CD14-positive monocyte (primary cell): Measurements from ENCODE around the gene FAM177B. TPM values are rescaled to one million over a fixed set of nuclear protein-coding genes. Genes with fewer than 3 reads are reported as not detected.

Experiments
- DNase-seq, 3 donors: peaks; one replicate each; pipeline ENCODE4 v3.0.0-alpha.2; 2011 to 2022
- H2AFZ ChIP-seq: 2 replicates; pipeline ENCODE4 v1.6.0; 2012; ENCODE audit warnings: mild to moderate bottlenecking, low read depth, low read length, inconsistent platforms; ENCODE audit not compliant: insufficient read depth, poor library complexity, severe bottlenecking
- H3K27ac ChIP-seq, 2 donors: 1 replicate in 1 of 2; 2 replicates in 1 of 2; pipeline ENCODE4 v1.5.1; 2012 to 2013; ENCODE audit warnings: low read length in 2 of 2, control low read depth in 1 of 2, inconsistent platforms in 1 of 2, low read depth in 1 of 2, mild to moderate bottlenecking in 1 of 2
- H3K27me3 ChIP-seq, 2 donors: one replicate each; pipeline versions ENCODE4 v1.6.0 to v1.6.1; 2011 to 2013; ENCODE audit warnings: low read length in 2 of 2; ENCODE audit not compliant: control insufficient read depth in 2 of 2, insufficient read depth in 2 of 2
- H3K36me3 ChIP-seq, 2 donors: replicated peaks in 1 of 2; 1 replicate in 1 of 2; 2 replicates in 1 of 2; pipeline versions ENCODE4 v1.5.1 to v1.6.1; 2012 to 2013; ENCODE audit warnings: low read length in 2 of 2, control low read depth in 1 of 2, inconsistent platforms in 1 of 2, mild to moderate bottlenecking in 1 of 2; ENCODE audit not compliant: insufficient read depth in 2 of 2, control insufficient read depth in 1 of 2
- H3K4me1 ChIP-seq, 2 donors: 1 replicate in 1 of 2; 2 replicates in 1 of 2; pipeline versions ENCODE4 v1.5.1 to v1.6.1; 2012 to 2013; ENCODE audit warnings: low read length in 2 of 2, control low read depth in 1 of 2, inconsistent platforms in 1 of 2, mild to moderate bottlenecking in 1 of 2, moderate library complexity in 1 of 2; ENCODE audit not compliant: insufficient read depth in 2 of 2, control insufficient read depth in 1 of 2
- H3K4me2 ChIP-seq: replicated peaks from 2 replicates; pipeline ENCODE3; 2012; ENCODE audit warnings: low read length, moderate library complexity, mild to moderate bottlenecking; ENCODE audit not compliant: poor library complexity, severe bottlenecking; ENCODE audit errors: extremely low read depth
- H3K4me3 ChIP-seq, 3 experiments: fragments of 200-600 bp in 1 of 3; sonication (generic) in 1 of 3; replicated peaks in 1 of 3; 1 replicate in 2 of 3; 2 replicates in 1 of 3; pipeline ENCODE4 v1.5.1; 2011 to 2013; ENCODE audit warnings: low read length in 3 of 3, mild to moderate bottlenecking in 3 of 3, control low read depth in 2 of 3, low read depth in 2 of 3, inconsistent platforms in 1 of 3, moderate library complexity in 1 of 3
- H3K79me2 ChIP-seq: 2 replicates; pipeline ENCODE4 v1.6.0; 2012; ENCODE audit warnings: mild to moderate bottlenecking, control low read depth, inconsistent platforms, low read length, moderate library complexity; ENCODE audit not compliant: insufficient read depth
- H3K9ac ChIP-seq: 2 replicates; pipeline ENCODE4 v1.6.0; 2017; ENCODE audit warnings: low read length, mild to moderate bottlenecking; ENCODE audit not compliant: insufficient read depth, poor library complexity, severe bottlenecking
- H3K9me3 ChIP-seq, 2 donors: replicated peaks in 1 of 2; 1 replicate in 1 of 2; 2 replicates in 1 of 2; pipeline versions ENCODE4 v1.5.1 to v1.6.1; 2012 to 2013; ENCODE audit warnings: low read length in 2 of 2, control low read depth in 1 of 2; ENCODE audit not compliant: control insufficient read depth in 1 of 2, insufficient read depth in 1 of 2
- H4K20me1 ChIP-seq: 2 replicates; pipeline ENCODE4 v1.6.0; 2012; ENCODE audit warnings: mild to moderate bottlenecking, low read length, control low read depth, moderate library complexity; ENCODE audit not compliant: insufficient read depth
- H3K27ac Mint-ChIP-seq, 7 donors: one replicate each; pipeline ENCODE4 v1.8.0; 2020; ENCODE audit warnings: mild to moderate bottlenecking in 7 of 7, mixed read lengths in 7 of 7, moderate library complexity in 6 of 7, inconsistent platforms in 2 of 7
- H3K27me3 Mint-ChIP-seq, 3 donors: one replicate each; pipeline ENCODE4 v1.8.0; 2021 to 2022; ENCODE audit warnings: low read depth in 3 of 3, mild to moderate bottlenecking in 3 of 3, mixed read lengths in 3 of 3, moderate library complexity in 3 of 3, inconsistent platforms in 1 of 3
- H3K36me3 Mint-ChIP-seq, 2 donors: one replicate each; pipeline ENCODE4 v1.8.0; 2020; ENCODE audit warnings: mixed read lengths in 2 of 2, inconsistent platforms in 1 of 2, mild to moderate bottlenecking in 1 of 2
- H3K4me1 Mint-ChIP-seq: one replicate; pipeline ENCODE4 v1.8.0; 2020; ENCODE audit warnings: mild to moderate bottlenecking, mixed read lengths
- H3K4me3 Mint-ChIP-seq, 2 donors: one replicate each; pipeline ENCODE4 v1.8.0; 2020; ENCODE audit warnings: mild to moderate bottlenecking in 2 of 2, mixed read lengths in 2 of 2, moderate library complexity in 1 of 2
- H3K9me3 Mint-ChIP-seq, 7 donors: one replicate each; pipeline ENCODE4 v1.8.0; 2020 to 2022; ENCODE audit warnings: mixed read lengths in 7 of 7, mild to moderate bottlenecking in 6 of 7, moderate library complexity in 6 of 7, inconsistent platforms in 2 of 7
- CTCF ChIP-seq: fragments of 200-600 bp; IDR thresholded peaks from one replicate; pipeline ENCODE4 v1.8.0; 2022; ENCODE audit warnings: antibody characterized with exemption, mild to moderate bottlenecking
- WGBS: methylation state at CpG from one replicate; pipeline ENCODE4 v1.1.5; 2013; ENCODE audit warnings: missing lambda C conversion rate; ENCODE audit not compliant: insufficient coverage; 5-methylcytosine and 5-hydroxymethylcytosine counted together
- intact Hi-C, 2 donors: fragments of 100-400 bp; cut with micrococcal nuclease; formaldehyde crosslinking; loops; one replicate each; pipeline versions ENCODE4 v1.15.0 to v1.15.1; 2023
- polyA plus RNA-seq, 3 donors: library from polyadenylated mRNA; depleted of rRNA in 1 of 3; unstranded in 2 of 3; stranded (reverse) in 1 of 3; fragments of 300-500 nt in 2 of 3; fragments of >200 nt in 1 of 3; fragmentation: Illumina TruSeq in 2 of 3; gene quantifications; 1 replicate in 2 of 3; 2 replicates in 1 of 3; pipeline ENCODE4 v1.2.3, GENCODE V29; 2012 to 2021

FAM177B gene
- polyA plus RNA-seq, 3 donors: not detected

- peaks cover 6 to 8% of the 10 kb centered on the region in 2 donors for H3K4me1 ChIP-seq
- no peaks in the 10 kb centered on the region for H3K9me3 ChIP-seq
- H4K20me1 ChIP-seq: no peaks in the 10 kb centered on the region
- Mint-ChIP-seq H3K9me3 (no peaks in the 10 kb centered on the region), H3K4me1 (peaks cover 15% of the 10 kb centered on the region), H3K36me3 (no peaks in the 10 kb centered on the region), H3K27ac (no peak overlapping the region), H3K4me3 (no peak overlapping the region), H3K27me3 (no peaks in the 10 kb centered on the region)
- no peak for TF ChIP-seq CTCF
- H3K79me2 ChIP-seq: no peaks in the 10 kb centered on the region
- H3K4me2 ChIP-seq: no peak overlapping the region
- H3K9ac ChIP-seq: no peak overlapping the region
- H2AFZ ChIP-seq: no peak overlapping the region
- H3K36me3 ChIP-seq: no peaks in the 10 kb centered on the region
- H3K27me3 ChIP-seq: no peaks in the 10 kb centered on the region
- DNase-seq: no peak
- no peak overlapping the region for H3K27ac ChIP-seq
- H3K4me3 ChIP-seq: no peak overlapping the region
- intact Hi-C loops: no loop called here
Measured at GRCh38 chr1:222749927-222750326, 12.9 kb downstream of the FAM177B start.

GRCh38 chr1:222750651-222751050 is 13.6 kb downstream of the FAM177B start:
- no CpG with 5 or more reads among the region's 1 CpG for WGBS
- no peaks in the 10 kb centered on the region for H3K36me3 Mint-ChIP-seq
- no peak overlapping the region for H3K4me3 Mint-ChIP-seq
- TF ChIP-seq CTCF: no peak
- Histone ChIP-seq H3K27me3 (no peaks in the 10 kb centered on the region), H3K27ac (peak overlapping the region in 1 of 2 donors; percentile 11), H3K9me3 (no peaks in the 10 kb centered on the region), H3K9ac (no peak overlapping the region), H4K20me1 (no peaks in the 10 kb centered on the region), H3K36me3 (no peaks in the 10 kb centered on the region), H3K4me1 (peaks cover 6 to 8% of the 10 kb centered on the region in 2 donors), H3K4me3 (no peak overlapping the region), H2AFZ (no peak overlapping the region), H3K79me2 (no peaks in the 10 kb centered on the region), H3K4me2 (no peak overlapping the region)
- H3K9me3 Mint-ChIP-seq: no peaks in the 10 kb centered on the region
- peaks cover 15% of the 10 kb centered on the region for H3K4me1 Mint-ChIP-seq
- H3K27ac Mint-ChIP-seq: peak overlapping the region in 1 of 7 donors; percentile 47
- DNase-seq: peak in 1 of 3 donors; percentile 17
- H3K27me3 Mint-ChIP-seq: no peaks in the 10 kb centered on the region
- intact Hi-C loops: no loop called here
